Activated CD8-positive, alpha-beta memory T cell treated with anti-CD3 and anti-CD28 coated beads, Interleukin-2, amount 10 ng/mL, durations not matched to agents 7 days and 5 days (primary cell): Measurements from ENCODE around the gene CFDP1. TPM values are rescaled to one million over a fixed set of nuclear protein-coding genes. Genes with fewer than 3 reads are reported as not detected.
"Not testable (repeated sequence)": the region's sequence is repeated elsewhere in the genome, so short reads cannot be mapped to it uniquely, and the experiment has no call there.

ENCODE experiments used
- ATAC-seq: fragments of 150-1000 bp; cut with Tn5 transposase; one replicate; pipeline ENCODE4 v1.10.0; 2021; ENCODE audit warnings: moderate library complexity
- CTCF ChIA-PET: fragments of 350-600 bp; sonication (Branson Sonifier 250); formaldehyde crosslinking; loops from one replicate; lab custom pipeline; 2021; ENCODE audit warnings: antibody characterized with exemption; lab: Charles Lee
- DNase-seq: peaks from one replicate; pipeline ENCODE4 v3.0.0-alpha.2; 2020
- H3K27ac Mint-ChIP-seq: one replicate; pipeline ENCODE4 v1.8.0; 2021; ENCODE audit warnings: mild to moderate bottlenecking, mixed read lengths
- H3K27me3 Mint-ChIP-seq: one replicate; pipeline ENCODE4 v1.8.0; 2021; ENCODE audit warnings: mixed read lengths
- H3K36me3 Mint-ChIP-seq: one replicate; pipeline ENCODE4 v1.8.0; 2021; ENCODE audit warnings: mild to moderate bottlenecking, mixed read lengths
- H3K4me1 Mint-ChIP-seq: one replicate; pipeline ENCODE4 v1.8.0; 2021; ENCODE audit warnings: mixed read lengths
- H3K4me3 Mint-ChIP-seq: one replicate; pipeline ENCODE4 v1.8.0; 2021; ENCODE audit warnings: mild to moderate bottlenecking, moderate library complexity, mixed read lengths
- H3K9me3 Mint-ChIP-seq: one replicate; pipeline ENCODE4 v1.8.0; 2022; ENCODE audit warnings: low read depth, mixed read lengths
- total RNA-seq, 2 experiments: library from RNA; stranded (reverse); gene quantifications; one replicate each; pipeline ENCODE4 v1.2.3, GENCODE V29; 2021

The CFDP1 gene
- total RNA-seq, 2 experiments from 2014 or later = 31.4 to 44.0 TPM

GRCh38 chr16:75294773-75295459, 138.4 kb downstream of the CFDP1 start:
- ATAC-seq (no peak), DNase-seq (no peak)
- H3K9me3 Mint-ChIP-seq = no peaks in the 10 kb centered on the region
- peaks cover 2% of the 10 kb centered on the region for H3K27me3 Mint-ChIP-seq
- H3K36me3 Mint-ChIP-seq = peaks cover 25% of the 10 kb centered on the region
- H3K4me3 Mint-ChIP-seq = no peak overlapping the region
- no peaks in the 10 kb centered on the region for H3K4me1 Mint-ChIP-seq
- CTCF ChIA-PET = interaction anchor here (1.4 kb wide), 1 partner anchor 13 kb away, joined by 3 read pairs; no protein-coding TSS in a partner anchor
- no peak overlapping the region for H3K27ac Mint-ChIP-seq

DNA sequence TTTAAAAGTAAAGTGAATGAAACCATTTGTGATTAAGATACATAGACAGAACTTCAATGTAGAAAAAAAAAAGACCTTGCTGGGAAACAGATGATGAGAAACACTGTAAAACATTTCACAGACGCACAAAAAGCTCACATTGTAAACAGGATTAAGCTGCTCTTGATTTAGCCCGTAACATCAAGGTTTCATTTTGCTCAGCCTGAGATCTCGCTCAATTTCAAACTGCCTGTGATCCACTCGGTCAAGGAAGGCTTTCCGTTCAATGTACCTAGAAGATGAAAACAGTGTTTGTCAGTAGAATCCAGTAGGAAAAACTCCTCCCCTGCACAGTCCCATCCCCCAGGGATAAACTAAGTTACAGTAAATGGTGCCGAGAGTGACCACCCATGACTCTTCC, 139.5 kb downstream of the CFDP1 start:
- Mint-ChIP-seq H3K4me1 (peaks cover 4% of the 10 kb centered on the region), H3K36me3 (peaks cover 23% of the 10 kb centered on the region), H3K27me3 (peaks cover 2% of the 10 kb centered on the region), H3K4me3 (no peak overlapping the region), H3K27ac (no peak overlapping the region), H3K9me3 (no peaks in the 10 kb centered on the region)
- CTCF ChIA-PET = interaction anchor here (2.5 kb wide), 1 partner anchor 92 kb away, joined by 6 read pairs; no protein-coding TSS in a partner anchor
- ATAC-seq (no peak), DNase-seq (no peak)

GRCh38 chr16:75293173-75293572, 140.1 kb downstream of the CFDP1 start:
- Mint-ChIP-seq H3K27ac (no peak overlapping the region), H3K9me3 (no peaks in the 10 kb centered on the region), H3K36me3 (peaks cover 27% of the 10 kb centered on the region), H3K4me1 (peaks cover 10% of the 10 kb centered on the region), H3K4me3 (no peak overlapping the region), H3K27me3 (peaks cover 2% of the 10 kb centered on the region)
- no peak for DNase-seq
- no peak for ATAC-seq
- CTCF ChIA-PET = interaction anchor here (2.5 kb wide), 1 partner anchor 92 kb away, joined by 6 read pairs; no protein-coding TSS in a partner anchor

DNA sequence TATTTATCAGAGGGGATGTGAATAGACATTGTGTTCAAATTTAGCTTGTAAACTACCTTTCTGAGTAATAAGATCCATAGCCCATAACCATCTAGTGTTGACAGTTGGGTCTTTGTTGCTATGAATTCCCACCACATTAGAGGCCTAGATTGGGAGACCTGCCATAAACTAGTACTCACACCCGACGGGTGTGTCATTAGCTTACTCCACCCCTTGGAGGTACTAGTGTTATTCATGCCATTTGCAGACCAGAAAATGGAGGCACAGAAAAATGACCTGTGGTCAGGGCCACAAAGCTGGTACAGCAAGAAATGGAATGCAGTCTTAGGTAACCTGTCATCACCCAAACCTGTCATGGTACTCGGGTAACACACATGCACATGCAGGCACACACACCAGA, 140.6 kb downstream of the CFDP1 start:
- no peak overlapping the region for H3K4me3 Mint-ChIP-seq
- H3K9me3 Mint-ChIP-seq = no peaks in the 10 kb centered on the region
- CTCF ChIA-PET = interaction anchor here (2.5 kb wide), 1 partner anchor 93 kb away, joined by 6 read pairs; no protein-coding TSS in a partner anchor
- peaks cover 2% of the 10 kb centered on the region for H3K27me3 Mint-ChIP-seq
- no peak for ATAC-seq
- peaks cover 14% of the 10 kb centered on the region for H3K4me1 Mint-ChIP-seq
- DNase-seq = no peak
- H3K27ac Mint-ChIP-seq = no peak overlapping the region
- H3K36me3 Mint-ChIP-seq = peaks cover 27% of the 10 kb centered on the region

GRCh38 chr16:75289189-75289588, 144.1 kb downstream of the CFDP1 start:
- Mint-ChIP-seq H3K9me3 (peaks cover 1% of the 10 kb centered on the region), H3K4me1 (peaks cover 19% of the 10 kb centered on the region), H3K36me3 (peaks cover 36% of the 10 kb centered on the region), H3K27ac (no peak overlapping the region), H3K4me3 (no peak overlapping the region), H3K27me3 (peaks cover 26% of the 10 kb centered on the region)
- CTCF ChIA-PET = no interaction called here
- DNase-seq (no peak), ATAC-seq (no peak)

DNA sequence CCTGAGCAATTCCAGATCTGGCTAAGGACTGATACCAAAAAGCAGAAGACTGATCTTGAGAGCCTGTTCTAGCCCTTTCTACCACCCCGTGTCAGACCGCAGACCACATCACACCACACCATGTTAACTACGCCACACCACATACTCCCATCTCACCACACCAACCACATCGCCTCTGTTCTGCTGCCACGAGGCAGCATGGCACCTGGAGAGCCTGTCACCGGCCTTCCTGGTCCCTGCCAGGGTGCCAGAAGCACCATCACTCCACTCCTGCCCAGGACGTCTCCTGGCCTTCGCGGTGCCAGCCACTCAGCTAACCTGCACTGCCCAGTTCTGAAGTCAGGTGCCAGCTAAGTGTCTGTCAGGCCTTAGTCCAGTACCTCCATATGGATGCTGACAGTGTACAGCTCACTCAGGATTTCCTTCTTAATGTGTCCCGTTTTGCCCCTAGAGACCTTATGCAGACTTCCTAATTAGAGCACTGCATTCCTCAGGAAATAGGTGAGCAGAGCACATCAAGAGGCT, 144.6 kb downstream of the CFDP1 start:
- Mint-ChIP-seq H3K36me3 (peaks cover 32% of the 10 kb centered on the region), H3K27ac (peak overlapping the region; percentile 67), H3K4me3 (peak overlapping the region; percentile 5), H3K4me1 (peaks cover 19% of the 10 kb centered on the region), H3K9me3 (peaks cover 1% of the 10 kb centered on the region), H3K27me3 (peaks cover 26% of the 10 kb centered on the region)
- peak; percentile 81 for ATAC-seq
- CTCF ChIA-PET = interaction anchor here (1.3 kb wide), 1 partner anchor 55 kb away, joined by 4 read pairs; no protein-coding TSS in a partner anchor
- DNase-seq = peak; percentile 85

DNA sequence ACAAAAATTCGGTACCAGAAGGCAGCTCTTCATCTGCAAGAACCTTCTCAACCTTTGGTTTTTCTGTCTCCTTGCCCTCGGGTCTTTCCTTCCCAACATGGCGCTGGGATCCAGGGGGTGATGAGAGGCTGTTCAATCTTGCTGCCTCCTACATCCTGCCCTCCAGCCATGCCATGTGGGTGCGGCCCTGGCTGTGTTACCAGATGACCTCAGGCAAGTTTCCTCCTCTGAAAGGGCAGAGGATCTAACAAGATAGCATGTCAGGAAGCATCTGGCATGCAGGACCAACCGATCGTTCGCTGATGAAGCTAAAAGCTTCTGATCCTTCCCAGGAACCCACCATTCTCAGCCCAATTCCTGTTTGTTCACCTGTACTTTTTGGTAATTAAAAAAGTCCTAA, 145.1 kb downstream of the CFDP1 start:
- H3K9me3 Mint-ChIP-seq = peaks cover 1% of the 10 kb centered on the region
- H3K4me1 Mint-ChIP-seq = peaks cover 19% of the 10 kb centered on the region
- CTCF ChIA-PET = interaction anchor here (1.3 kb wide), 1 partner anchor 54 kb away, joined by 4 read pairs; no protein-coding TSS in a partner anchor
- ATAC-seq (no peak), DNase-seq (peak; percentile 49)
- H3K27me3 Mint-ChIP-seq = peaks cover 26% of the 10 kb centered on the region
- peak overlapping the region; percentile 5 for H3K4me3 Mint-ChIP-seq
- H3K27ac Mint-ChIP-seq = peak overlapping the region; percentile 67
- H3K36me3 Mint-ChIP-seq = peaks cover 32% of the 10 kb centered on the region

DNA sequence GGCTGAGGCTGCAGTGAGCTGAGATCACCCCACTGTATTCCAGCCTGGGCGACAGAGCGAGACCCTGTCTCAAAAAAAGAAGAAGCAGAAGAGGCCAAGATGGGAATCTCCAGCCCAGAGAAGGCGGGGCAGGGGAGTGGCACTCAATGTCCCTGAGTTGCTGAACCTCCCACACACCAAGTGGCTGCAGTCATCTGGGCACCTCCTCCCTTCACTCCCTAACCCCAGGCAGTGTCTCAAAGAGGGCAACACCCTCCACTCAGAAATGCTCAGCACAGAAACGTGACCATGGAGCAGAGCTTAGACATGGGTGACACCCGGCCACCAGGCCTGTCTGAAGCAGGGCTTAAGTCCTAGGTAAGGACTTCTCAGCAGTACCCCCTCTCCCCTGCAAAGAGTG, 145.6 kb downstream of the CFDP1 start:
- ATAC-seq (no peak), DNase-seq (no peak)
- H3K27me3 Mint-ChIP-seq = peaks cover 26% of the 10 kb centered on the region
- no peak overlapping the region for H3K27ac Mint-ChIP-seq
- H3K36me3 Mint-ChIP-seq = peaks cover 29% of the 10 kb centered on the region
- peaks cover 19% of the 10 kb centered on the region for H3K4me1 Mint-ChIP-seq
- CTCF ChIA-PET = interaction anchor here (1.3 kb wide), 1 partner anchor 54 kb away, joined by 4 read pairs; no protein-coding TSS in a partner anchor
- H3K9me3 Mint-ChIP-seq = peaks cover 1% of the 10 kb centered on the region
- no peak overlapping the region for H3K4me3 Mint-ChIP-seq

- Mint-ChIP-seq H3K4me3 (no peak overlapping the region), H3K36me3 (peaks cover 21% of the 10 kb centered on the region), H3K27ac (no peak overlapping the region), H3K4me1 (peaks cover 19% of the 10 kb centered on the region), H3K27me3 (peaks cover 31% of the 10 kb centered on the region), H3K9me3 (peaks cover 1% of the 10 kb centered on the region)
- DNase-seq (no peak), ATAC-seq (no peak)
- CTCF ChIA-PET = interaction anchor here (0.6 kb wide), 1 partner anchor 138 kb away, joined by 3 read pairs; no protein-coding TSS in a partner anchor
Measured at GRCh38 chr16:75286389-75286788, 146.9 kb downstream of the CFDP1 start.

- Mint-ChIP-seq H3K4me1 (peaks cover 5% of the 10 kb centered on the region), H3K27ac (no peak overlapping the region), H3K4me3 (no peak overlapping the region), H3K27me3 (peaks cover 61% of the 10 kb centered on the region), H3K9me3 (peaks cover 1% of the 10 kb centered on the region), H3K36me3 (peaks cover 11% of the 10 kb centered on the region)
- ATAC-seq (no peak), DNase-seq (no peak)
- CTCF ChIA-PET = interaction anchor here (1.2 kb wide), 1 partner anchor 1889 kb away, joined by 3 read pairs; no protein-coding TSS in a partner anchor
Measured at GRCh38 chr16:75282466-75283281, 150.6 kb downstream of the CFDP1 start.

DNA sequence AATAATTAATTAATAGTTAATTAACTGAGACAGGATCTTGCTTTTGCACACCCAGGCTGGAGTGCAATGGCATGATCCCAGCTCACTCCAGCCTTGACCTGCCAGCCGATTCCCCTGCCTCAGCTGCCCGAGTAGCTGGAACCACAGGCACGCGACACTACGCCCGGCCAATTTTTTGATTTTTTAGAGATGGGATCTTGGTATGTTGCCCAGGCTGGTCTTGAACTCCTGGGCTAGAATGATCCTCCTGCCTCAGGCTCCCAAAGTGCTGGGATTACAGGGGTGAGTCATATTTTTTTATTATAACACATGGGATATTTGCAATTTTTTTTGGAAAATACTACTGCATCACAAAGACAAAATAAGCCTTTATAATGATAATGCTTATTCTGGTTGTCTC, 151.5 kb downstream of the CFDP1 start:
- CTCF ChIA-PET = no interaction called here
- no peak overlapping the region for H3K4me3 Mint-ChIP-seq
- H3K36me3 Mint-ChIP-seq = peaks cover 11% of the 10 kb centered on the region
- DNase-seq (no peak), ATAC-seq (no peak)
- no peak overlapping the region for H3K27ac Mint-ChIP-seq
- peaks cover 59% of the 10 kb centered on the region for H3K27me3 Mint-ChIP-seq
- H3K4me1 Mint-ChIP-seq = no peaks in the 10 kb centered on the region
- peaks cover 1% of the 10 kb centered on the region for H3K9me3 Mint-ChIP-seq

- ATAC-seq, H3K27ac Mint-ChIP-seq: not testable (repeated sequence)
Measured at GRCh38 chr16:75281009-75281408, 152.3 kb downstream of the CFDP1 start.

DNA sequence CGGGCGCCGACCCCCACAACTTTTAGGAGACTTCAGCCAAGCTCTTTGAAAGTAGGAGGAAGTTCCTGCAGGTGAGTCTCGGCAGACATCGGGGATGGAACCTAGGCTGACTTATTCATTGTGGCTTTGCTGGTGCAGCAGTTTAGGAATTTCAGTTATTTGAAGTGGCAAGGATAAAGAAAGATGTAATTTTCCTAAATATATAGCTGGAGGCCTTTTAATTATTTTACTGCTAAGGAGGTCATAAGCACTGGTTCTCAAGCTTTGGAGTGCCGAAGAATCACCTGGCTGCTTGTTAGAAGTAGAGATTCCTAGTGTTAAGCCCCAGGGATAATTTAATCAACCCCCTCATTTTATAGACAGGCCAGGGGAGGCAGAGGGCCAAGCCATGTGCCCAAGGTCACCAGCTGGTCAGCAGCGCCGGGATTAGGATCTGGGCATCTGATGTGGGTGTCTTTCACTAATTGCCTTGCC, 152.9 kb downstream of the CFDP1 start:
- no peak overlapping the region for H3K4me3 Mint-ChIP-seq
- peaks cover 6% of the 10 kb centered on the region for H3K36me3 Mint-ChIP-seq
- H3K9me3 Mint-ChIP-seq = peaks cover 1% of the 10 kb centered on the region
- CTCF ChIA-PET = interaction anchor here (0.6 kb wide), 1 partner anchor 613 kb away, joined by 3 read pairs; no protein-coding TSS in a partner anchor
- no peaks in the 10 kb centered on the region for H3K4me1 Mint-ChIP-seq
- peaks cover 51% of the 10 kb centered on the region for H3K27me3 Mint-ChIP-seq
- ATAC-seq (no peak), DNase-seq (no peak)
- no peak overlapping the region for H3K27ac Mint-ChIP-seq

More at GRCh38 chr16:75281009-75281408, 152.3 kb downstream of the CFDP1 start:
- peaks cover 52% of the 10 kb centered on the region for H3K27me3 Mint-ChIP-seq
- H3K4me1 Mint-ChIP-seq, H3K36me3 Mint-ChIP-seq, H3K9me3 Mint-ChIP-seq, DNase-seq, CTCF ChIA-PET, H3K4me3 Mint-ChIP-seq: not testable (repeated sequence)
